Stimulated activated CD4-positive, alpha-beta T cell treated with anti-CD3 and anti-CD28 coated beads, Interleukin-2, amount 100 ng/mL, for 48 hours (primary cell): ENCODE measurements around the gene PDCD11.

Experiments
- DNase-seq, 2 donors: peaks; one replicate each; pipeline ENCODE4 v3.0.0-alpha.2; 2020

The PDCD11 gene

GRCh38 chr10:103451831-103452505, 55.5 kb downstream of the PDCD11 start, which contains the start of gene CALHM2:
TSS of gene CALHM2 (minus strand) at chr10:103452370. CDS start at chr10:103449941, 2,429 bp downstream.
- peak; percentile 56 to 60 for DNase-seq

GRCh38 chr10:103452506-103453230, 56.2 kb downstream of the PDCD11 start:
- DNase-seq = no peak

GRCh38 chr10:103454026-103454425, 57.6 kb downstream of the PDCD11 start:
- no peak for DNase-seq

GRCh38 chr10:103455235-103455634, 58.8 kb downstream of the PDCD11 start:
- no peak for DNase-seq

GRCh38 chr10:103456074-103456660, 59.7 kb downstream of the PDCD11 start:
- DNase-seq = no peak

GRCh38 chr10:103457176-103457712, 60.8 kb downstream of the PDCD11 start:
- DNase-seq = no peak

- no peak for DNase-seq
Measured at GRCh38 chr10:103457896-103458583, 61.6 kb downstream of the PDCD11 start.

- DNase-seq = no peak
Measured at GRCh38 chr10:103458720-103459119, 62.3 kb downstream of the PDCD11 start, which contains the start of gene CALHM1. TSS of gene CALHM1 (minus strand) at chr10:103458900. CDS start at chr10:103458751, 149 bp downstream.

- DNase-seq = no peak
Measured at GRCh38 chr10:103459615-103460014, 63.2 kb downstream of the PDCD11 start.

- no peak for DNase-seq
Measured at GRCh38 chr10:103463499-103463898, 67.1 kb downstream of the PDCD11 start.

- DNase-seq = no peak
Measured at GRCh38 chr10:103465411-103466179, 69.2 kb downstream of the PDCD11 start.

- no peak for DNase-seq
Measured at GRCh38 chr10:103466734-103467133, 70.3 kb downstream of the PDCD11 start.

- no peak for DNase-seq
Measured at GRCh38 chr10:103467406-103467805, 71.0 kb downstream of the PDCD11 start.

- no peak for DNase-seq
Measured at GRCh38 chr10:103469201-103469600, 72.8 kb downstream of the PDCD11 start.

- DNase-seq = peak; percentile 37 to 46
Measured at GRCh38 chr10:103470761-103471653, 74.6 kb downstream of the PDCD11 start.

GRCh38 chr10:103472005-103472404, 75.6 kb downstream of the PDCD11 start:
- no peak for DNase-seq

- no peak for DNase-seq
Measured at GRCh38 chr10:103473261-103473671, 76.8 kb downstream of the PDCD11 start.

GRCh38 chr10:103474077-103474476, 77.7 kb downstream of the PDCD11 start:
- no peak for DNase-seq

GRCh38 chr10:103475437-103475836, 79.0 kb downstream of the PDCD11 start:
- DNase-seq = no peak

GRCh38 chr10:103476046-103476768, 79.8 kb downstream of the PDCD11 start:
- DNase-seq = no peak
